Right atrium auricular region (tissue), 2 donors: ENCODE data around the gene ECHS1. TPM values are rescaled to one million over a fixed set of nuclear protein-coding genes. Genes with fewer than 3 reads are reported as not detected.

Source experiments
- DNase-seq: peaks from one replicate; pipeline ENCODE4 v3.0.0-alpha.2; 2019; ENCODE audit warnings: low spot score
- H3K27ac ChIP-seq, 2 donors: fragments of 200-600 bp; sonication (generic); 1 replicate in 1 of 2; 2 replicates in 1 of 2; pipeline ENCODE4 v1.5.1; 2016 to 2019
- H3K27me3 ChIP-seq, 2 donors: fragments of 200-600 bp; sonication (generic); one replicate each; pipeline versions ENCODE4 v1.5.1 to v1.6.0; 2017 to 2019
- H3K36me3 ChIP-seq: fragments of 200-600 bp; sonication (generic); one replicate; pipeline ENCODE4 v1.5.1; 2016
- H3K4me1 ChIP-seq, 2 donors: fragments of 200-600 bp; sonication (generic); one replicate each; pipeline versions ENCODE4 v1.5.1 to v1.6.0; 2017 to 2019
- H3K4me3 ChIP-seq, 2 donors: fragments of 200-600 bp; sonication (generic); 1 replicate in 1 of 2; 2 replicates in 1 of 2; pipeline ENCODE4 v1.5.1; 2017 to 2019; ENCODE audit warnings: mild to moderate bottlenecking in 1 of 2, moderate library complexity in 1 of 2
- H3K9me3 ChIP-seq, 2 donors: fragments of 200-600 bp; sonication (generic); one replicate each; pipeline ENCODE4 v1.5.1; 2019
- total RNA-seq, 2 donors: library from RNA; depleted of rRNA; stranded (reverse); fragments of >200 nt; gene quantifications; one replicate each; pipeline ENCODE4 v1.1.0, GENCODE V29; 2016
- TF ChIP-seq, protein P1 (sequence below), 2 donors: fragments of 200-600 bp; sonication (generic); IDR thresholded peaks; one replicate each; pipeline ENCODE4 v1.5.1; 2019; ENCODE audit warnings: antibody characterized with exemption in 2 of 2

The ECHS1 gene
- total RNA-seq, 2 donors from 2014 or later = 89.8 to 146 TPM

DNA sequence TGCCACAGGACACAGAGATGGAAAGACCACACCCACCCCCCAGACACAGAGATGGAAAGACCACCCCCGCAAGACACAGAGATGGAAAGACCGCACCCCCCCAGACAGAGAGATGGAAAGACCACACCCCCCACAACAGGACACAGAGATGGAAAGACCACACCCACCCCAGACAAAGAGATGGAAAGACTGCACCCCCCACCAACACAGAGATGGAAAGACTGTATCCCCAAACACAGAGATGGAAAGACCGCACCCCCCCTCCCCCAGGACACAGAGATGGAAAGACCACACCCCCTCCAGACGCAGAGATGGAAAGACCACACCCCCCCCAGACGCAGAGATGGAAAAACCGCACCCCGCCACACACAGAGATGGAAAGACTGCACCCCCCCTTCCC is 56.4 kb downstream of the ECHS1 start:
- TF ChIP-seq, protein P1, sequence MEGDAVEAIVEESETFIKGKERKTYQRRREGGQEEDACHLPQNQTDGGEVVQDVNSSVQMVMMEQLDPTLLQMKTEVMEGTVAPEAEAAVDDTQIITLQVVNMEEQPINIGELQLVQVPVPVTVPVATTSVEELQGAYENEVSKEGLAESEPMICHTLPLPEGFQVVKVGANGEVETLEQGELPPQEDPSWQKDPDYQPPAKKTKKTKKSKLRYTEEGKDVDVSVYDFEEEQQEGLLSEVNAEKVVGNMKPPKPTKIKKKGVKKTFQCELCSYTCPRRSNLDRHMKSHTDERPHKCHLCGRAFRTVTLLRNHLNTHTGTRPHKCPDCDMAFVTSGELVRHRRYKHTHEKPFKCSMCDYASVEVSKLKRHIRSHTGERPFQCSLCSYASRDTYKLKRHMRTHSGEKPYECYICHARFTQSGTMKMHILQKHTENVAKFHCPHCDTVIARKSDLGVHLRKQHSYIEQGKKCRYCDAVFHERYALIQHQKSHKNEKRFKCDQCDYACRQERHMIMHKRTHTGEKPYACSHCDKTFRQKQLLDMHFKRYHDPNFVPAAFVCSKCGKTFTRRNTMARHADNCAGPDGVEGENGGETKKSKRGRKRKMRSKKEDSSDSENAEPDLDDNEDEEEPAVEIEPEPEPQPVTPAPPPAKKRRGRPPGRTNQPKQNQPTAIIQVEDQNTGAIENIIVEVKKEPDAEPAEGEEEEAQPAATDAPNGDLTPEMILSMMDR (IDR thresholded peaks at IDR 0.05) = no peak
- H3K36me3 ChIP-seq = no peaks in the 10 kb centered on the region
- H3K27me3 ChIP-seq = peaks cover 0 to 3% of the 10 kb centered on the region in 2 donors
- peaks cover 0 to 10% of the 10 kb centered on the region in 2 donors for H3K4me1 ChIP-seq
- H3K4me3 ChIP-seq = no peak overlapping the region
- no peak for DNase-seq
- no peak overlapping the region for H3K27ac ChIP-seq
- H3K9me3 ChIP-seq = no peaks in the 10 kb centered on the region

DNA sequence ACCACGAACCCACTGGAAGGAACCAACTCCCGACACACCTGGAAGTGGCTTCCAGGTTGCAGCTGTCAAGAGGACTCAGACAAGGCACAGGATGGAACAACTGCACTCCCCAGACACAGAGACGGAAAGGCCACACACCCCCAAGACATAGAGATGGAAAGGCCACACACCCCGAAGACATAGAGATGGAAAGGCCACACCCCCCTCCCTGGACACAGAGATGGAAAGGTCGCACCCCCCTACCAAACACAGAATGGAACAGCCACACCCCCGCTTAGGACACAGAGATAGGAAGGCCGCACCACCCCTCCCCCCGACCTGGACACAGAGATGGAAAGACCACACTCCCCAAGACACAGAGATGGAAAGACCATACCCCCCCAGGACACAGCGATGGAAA is 56.9 kb downstream of the ECHS1 start:
- TF ChIP-seq, protein P1 (IDR thresholded peaks at IDR 0.05) = no peak
- Histone ChIP-seq H3K27me3 (peaks cover 0 to 3% of the 10 kb centered on the region in 2 donors), H3K27ac (no peak overlapping the region), H3K36me3 (no peaks in the 10 kb centered on the region), H3K4me1 (peaks cover 0 to 10% of the 10 kb centered on the region in 2 donors), H3K9me3 (no peaks in the 10 kb centered on the region), H3K4me3 (no peak overlapping the region)
- no peak for DNase-seq

- Histone ChIP-seq H3K4me1 (peaks cover 0 to 10% of the 10 kb centered on the region in 2 donors), H3K4me3 (no peak overlapping the region), H3K36me3 (no peaks in the 10 kb centered on the region), H3K9me3 (no peaks in the 10 kb centered on the region), H3K27me3 (peaks cover 0 to 3% of the 10 kb centered on the region in 2 donors), H3K27ac (no peak overlapping the region)
- TF ChIP-seq, protein P1 (IDR thresholded peaks at IDR 0.05) = no peak
- no peak for DNase-seq
Measured at GRCh38 chr10:133315847-133316246, 57.3 kb downstream of the ECHS1 start.

DNA sequence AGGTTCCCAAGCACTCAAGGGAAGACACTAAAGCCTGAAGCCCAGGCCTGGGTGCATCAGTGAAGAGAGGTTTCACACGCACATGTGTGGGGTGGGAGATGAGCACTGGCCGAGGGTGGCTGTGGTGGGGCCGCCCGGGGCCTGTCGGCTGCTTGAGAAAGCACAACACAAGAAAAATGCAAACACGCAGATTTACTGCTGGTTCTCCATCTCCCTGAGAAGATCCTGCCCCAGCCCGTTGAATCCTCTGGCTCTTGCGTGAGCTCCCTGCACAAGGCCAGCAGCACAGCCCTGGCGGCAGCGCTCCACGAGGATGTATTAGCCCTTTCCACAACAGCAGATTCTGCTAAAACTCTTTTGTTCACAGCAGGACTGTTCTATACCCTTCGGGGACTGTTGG is 58.2 kb downstream of the ECHS1 start:
- Histone ChIP-seq H3K27me3 (peaks cover 0 to 3% of the 10 kb centered on the region in 2 donors), H3K4me3 (no peak overlapping the region), H3K36me3 (no peaks in the 10 kb centered on the region), H3K4me1 (peaks cover 0 to 10% of the 10 kb centered on the region in 2 donors), H3K27ac (no peak overlapping the region), H3K9me3 (no peaks in the 10 kb centered on the region)
- TF ChIP-seq, protein P1 (IDR thresholded peaks at IDR 0.05) = no peak
- DNase-seq = no peak

GRCh38 chr10:133313192-133313591 is 60.0 kb downstream of the ECHS1 start:
- TF ChIP-seq, protein P1 (IDR thresholded peaks at IDR 0.05) = no peak
- Histone ChIP-seq H3K36me3 (no peaks in the 10 kb centered on the region), H3K27me3 (no peaks in the 10 kb centered on the region), H3K4me1 (peaks cover 0 to 8% of the 10 kb centered on the region in 2 donors), H3K4me3 (no peak overlapping the region), H3K9me3 (no peaks in the 10 kb centered on the region), H3K27ac (no peak overlapping the region)
- DNase-seq = no peak

DNA sequence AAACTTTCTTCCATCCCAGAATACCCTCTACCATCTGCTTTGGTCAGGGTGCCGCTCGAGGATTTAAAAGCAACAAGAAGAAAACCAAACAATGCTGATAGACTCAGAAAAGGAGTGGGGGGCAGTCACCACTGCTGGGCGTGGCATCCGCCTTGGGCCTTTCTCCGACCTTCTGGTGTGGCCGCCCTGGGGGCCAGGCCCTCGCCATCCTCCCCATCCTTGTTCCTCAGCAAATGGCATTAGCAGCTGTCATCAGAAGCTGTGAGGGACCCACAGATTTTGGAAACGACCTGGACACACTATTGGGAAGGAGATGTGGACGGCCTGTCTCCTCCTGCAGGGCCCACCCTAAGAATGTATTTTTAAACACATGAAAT is 60.4 kb downstream of the ECHS1 start:
- TF ChIP-seq, protein P1 (IDR thresholded peaks at IDR 0.05) = no peak
- no peak for DNase-seq
- Histone ChIP-seq H3K27ac (no peak overlapping the region), H3K36me3 (no peaks in the 10 kb centered on the region), H3K27me3 (no peaks in the 10 kb centered on the region), H3K4me1 (peaks cover 0 to 12% of the 10 kb centered on the region in 2 donors), H3K4me3 (no peak overlapping the region), H3K9me3 (no peaks in the 10 kb centered on the region)
